ENCODE data around the gene AP3B1. TPM values are rescaled to one million over a fixed set of nuclear protein-coding genes. Genes with fewer than 3 reads are reported as not detected.

The AP3B1 gene
- total RNA-seq, 1 donor from 2014 or later: 46.6 TPM

GRCh38 chr5:77953374-77953773 lies 341.1 kb downstream of the AP3B1 start:
- DNase-seq (ENCODE audit: low read depth, low spot score): no peak
- Mint-ChIP-seq H3K9me3 (no peaks in the 10 kb centered on the region), H3K4me1 (peaks cover 18% of the 10 kb centered on the region), H3K36me3 (ENCODE audit: low read depth) (peaks cover 2% of the 10 kb centered on the region), H3K4me3 (no peak overlapping the region), H3K27me3 (ENCODE audit: low read depth) (peaks cover 32% of the 10 kb centered on the region), H3K27ac (ENCODE audit: unreplicated experiment) (no peak overlapping the region)
- no peak for TF ChIP-seq CTCF (conservative IDR thresholded peaks at IDR 0.05)

- Mint-ChIP-seq H3K9me3 (no peaks in the 10 kb centered on the region), H3K27me3 (ENCODE audit: low read depth) (peaks cover 25% of the 10 kb centered on the region), H3K4me3 (no peak overlapping the region), H3K4me1 (peaks cover 12% of the 10 kb centered on the region), H3K36me3 (ENCODE audit: low read depth) (peaks cover 2% of the 10 kb centered on the region), H3K27ac (ENCODE audit: unreplicated experiment) (no peak overlapping the region)
- DNase-seq (ENCODE audit: low read depth, low spot score): no peak
- TF ChIP-seq CTCF (conservative IDR thresholded peaks at IDR 0.05): no peak
These were observed 341.8 kb downstream of the AP3B1 start for GRCh38 chr5:77952636-77953212.

Other genes with a start within 250 kb of the AP3B1 start
- gene SCAMP1, start 65.9 kb upstream of the AP3B1 start, total RNA-seq: 30.7 and 34.9 TPM in 2 replicates

All from neural crest cell (in vitro differentiated cells).